Kidney epithelial cell (primary cell): ENCODE measurements around the gene LRGUK. TPM values are rescaled to one million over a fixed set of nuclear protein-coding genes. Genes with fewer than 3 reads are reported as not detected.
"Not testable (repeated sequence)": the region's sequence is repeated elsewhere in the genome, so short reads cannot be mapped to it uniquely, and the experiment has no call there.

Experiments
- DNase-seq: peaks from one replicate; pipeline ENCODE4 v3.0.0-alpha.2; 2010; ENCODE audit warnings: low read depth
- H3K27me3 ChIP-seq: 2 replicates; pipeline ENCODE4 v1.6.0; 2011; ENCODE audit warnings: low read length; ENCODE audit not compliant: control insufficient read depth, insufficient read depth
- H3K36me3 ChIP-seq: 2 replicates; pipeline ENCODE4 v1.5.1; 2011; ENCODE audit warnings: low read length; ENCODE audit not compliant: control insufficient read depth, insufficient read depth
- H3K4me3 ChIP-seq: 2 replicates; pipeline ENCODE4 v1.5.1; 2011; ENCODE audit warnings: low read depth, mild to moderate bottlenecking, control low read depth, low read length
- CTCF ChIP-seq: IDR thresholded peaks from 2 replicates; pipeline ENCODE4 v1.5.1; 2011; ENCODE audit warnings: mild to moderate bottlenecking, moderate library complexity, low read length, control low read depth, inconsistent platforms; ENCODE audit not compliant: insufficient read depth, poor library complexity, severe bottlenecking
- total RNA-seq: library from RNA; depleted of rRNA; stranded (reverse); fragments of >200 nt; gene quantifications from 2 replicates; pipeline ENCODE4 v1.2.3, GENCODE V29; 2015

LRGUK gene
- total RNA-seq, 1 donor from 2014 or later: 0.42 TPM

- Histone ChIP-seq H3K4me3 (no peak overlapping the region), H3K36me3 (no peaks in the 10 kb centered on the region), H3K27me3 (no peaks in the 10 kb centered on the region)
- no peak for DNase-seq
- no peak for TF ChIP-seq CTCF
Observed at GRCh38 chr7:134212576-134213546, 85.7 kb downstream of the LRGUK start.

GRCh38 chr7:134220236-134220635 lies 93.1 kb downstream of the LRGUK start:
- Histone ChIP-seq H3K36me3 (no peaks in the 10 kb centered on the region), H3K4me3 (no peak overlapping the region), H3K27me3 (no peaks in the 10 kb centered on the region)
- no peak for DNase-seq
- no peak for TF ChIP-seq CTCF

DNA sequence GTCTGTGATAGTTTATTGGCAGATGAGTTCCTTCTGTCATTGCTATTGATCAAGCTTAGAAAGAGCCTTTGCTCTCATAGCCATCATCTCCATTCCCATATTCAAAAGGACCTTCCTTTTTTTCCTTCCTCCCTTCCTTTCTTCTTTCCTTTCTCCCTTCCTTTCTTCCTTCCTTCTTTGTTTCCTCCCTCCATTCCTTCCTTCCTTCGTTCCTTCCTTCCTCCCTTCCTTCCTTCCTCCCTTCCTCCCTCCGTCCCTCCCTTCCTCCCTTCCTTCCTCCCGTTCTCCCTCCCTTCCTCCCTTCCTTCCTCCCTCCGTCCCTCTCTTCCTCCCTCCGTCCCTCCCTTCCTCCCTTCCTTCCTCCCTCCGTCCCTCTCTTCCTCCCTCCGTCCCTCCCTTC lies 104.2 kb downstream of the LRGUK start:
- DNase-seq, H3K27me3 ChIP-seq, H3K4me3 ChIP-seq, H3K36me3 ChIP-seq: not testable (repeated sequence)

- no peak for TF ChIP-seq CTCF
- H3K4me3 ChIP-seq: no peak overlapping the region
- H3K36me3 ChIP-seq: no peaks in the 10 kb centered on the region
- no peaks in the 10 kb centered on the region for H3K27me3 ChIP-seq
- no peak for DNase-seq
Observed at GRCh38 chr7:134234216-134234615, 107.1 kb downstream of the LRGUK start.

GRCh38 chr7:134245253-134245652 lies 118.1 kb downstream of the LRGUK start:
- H3K36me3 ChIP-seq: no peaks in the 10 kb centered on the region
- H3K27me3 ChIP-seq: no peaks in the 10 kb centered on the region
- no peak for DNase-seq
- no peak for TF ChIP-seq CTCF
- H3K4me3 ChIP-seq: no peak overlapping the region

DNA sequence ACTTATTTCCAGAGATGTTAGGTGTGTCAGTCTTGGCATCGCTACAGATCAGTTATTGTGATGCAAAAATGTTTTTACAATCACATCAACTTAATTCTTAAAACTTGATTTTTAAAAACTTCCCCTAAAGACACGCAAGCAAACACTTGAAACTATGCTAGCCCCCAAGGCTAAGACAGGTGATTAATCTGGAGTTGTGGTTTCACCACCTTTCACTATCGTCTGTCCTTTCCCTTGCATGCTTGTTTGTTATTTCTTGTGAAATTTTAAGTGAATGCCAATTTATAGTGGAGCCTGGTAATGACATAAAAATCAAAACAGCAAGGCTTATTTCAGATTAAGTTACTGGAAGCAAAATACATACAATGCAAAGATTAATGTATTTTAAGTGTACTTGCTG lies 119.2 kb downstream of the LRGUK start:
- no peak overlapping the region for H3K4me3 ChIP-seq
- H3K36me3 ChIP-seq: no peaks in the 10 kb centered on the region
- DNase-seq: no peak
- no peaks in the 10 kb centered on the region for H3K27me3 ChIP-seq
- no peak for TF ChIP-seq CTCF
